ENCODE measurements around the gene PGR.
A peak's percentile ranks its signal among the peaks of the same experiment; 100 is the strongest.

The PGR gene

GRCh38 chr11:101129203-101129943, at the start of gene PGR:
Gene PGR (minus strand): TSS chr11:101129813. CDS start chr11:101129070, 743 bp downstream.
- no peak for DNase-seq (ENCODE audit: low spot score)

- DNase-seq (ENCODE audit: low spot score), result no peak
Measured at GRCh38 chr11:101176381-101176780, 46.8 kb upstream of the PGR start.

GRCh38 chr11:101169944-101170343, 40.3 kb upstream of the PGR start:
- no peak for DNase-seq (ENCODE audit: low spot score)

- no peak for DNase-seq (ENCODE audit: low spot score)
Measured at GRCh38 chr11:101166038-101166437, 36.4 kb upstream of the PGR start.

GRCh38 chr11:101158119-101158518, 28.5 kb upstream of the PGR start:
- DNase-seq (ENCODE audit: low spot score), result no peak

GRCh38 chr11:101138245-101138930, 8.8 kb upstream of the PGR start:
- DNase-seq (ENCODE audit: low spot score), result no peak

- DNase-seq (ENCODE audit: low spot score), result no peak
Measured at GRCh38 chr11:101133190-101133589, 3.6 kb upstream of the PGR start.

- no peak for DNase-seq (ENCODE audit: low spot score)
Measured at GRCh38 chr11:101128571-101129202, 926 bp downstream of the PGR start.

GRCh38 chr11:101127699-101128570, 1.7 kb downstream of the PGR start:
- DNase-seq (ENCODE audit: low spot score), result no peak

GRCh38 chr11:101127197-101127698, 2.4 kb downstream of the PGR start:
- DNase-seq (ENCODE audit: low spot score), result no peak

- no peak for DNase-seq (ENCODE audit: low spot score)
Measured at GRCh38 chr11:101126551-101127196, 2.9 kb downstream of the PGR start.

GRCh38 chr11:101115671-101116160, 13.9 kb downstream of the PGR start:
- DNase-seq (ENCODE audit: low spot score), result no peak

- DNase-seq (ENCODE audit: low spot score), result no peak
Measured at GRCh38 chr11:101113540-101113939, 16.1 kb downstream of the PGR start.

- DNase-seq (ENCODE audit: low spot score), result no peak
Measured at GRCh38 chr11:101104716-101105115, 24.9 kb downstream of the PGR start.

- no peak for DNase-seq (ENCODE audit: low spot score)
Measured at GRCh38 chr11:101103433-101103832, 26.2 kb downstream of the PGR start.

- DNase-seq (ENCODE audit: low spot score), result no peak
Measured at GRCh38 chr11:101100601-101101000, 29.0 kb downstream of the PGR start.

- DNase-seq (ENCODE audit: low spot score), result peak; percentile 6
Measured at GRCh38 chr11:101096036-101096704, 33.4 kb downstream of the PGR start.

- DNase-seq (ENCODE audit: low spot score), result no peak
Measured at GRCh38 chr11:101091781-101092180, 37.8 kb downstream of the PGR start.

GRCh38 chr11:101090679-101091270, 38.8 kb downstream of the PGR start:
- DNase-seq (ENCODE audit: low spot score), result no peak

- no peak for DNase-seq (ENCODE audit: low spot score)
Measured at GRCh38 chr11:101083335-101083734, 46.3 kb downstream of the PGR start.

Data from pons (tissue), 1 donor.